OCI-LY1 (cell line): ENCODE measurements around the gene MAMDC2.

Experiments
- CTCF ChIP-seq: fragments of 200-600 bp; sonication (generic), shearing (Covaris generic); IDR thresholded peaks from 2 replicates; pipeline ENCODE4 v1.5.1; 2017; ENCODE audit warnings: mild to moderate bottlenecking, antibody characterized with exemption, low read length, moderate library complexity, mixed read lengths
- EZH2 ChIP-seq: fragments of 200-600 bp; sonication (generic), shearing (Covaris generic); IDR thresholded peaks from 2 replicates; pipeline ENCODE4 v1.8.0; 2017; ENCODE audit warnings: borderline replicate concordance, mixed run types, mild to moderate bottlenecking, antibody characterized with exemption, low read length, moderate library complexity, mixed read lengths

GRCh38 chr9:70217029-70217428 is 173.4 kb downstream of the MAMDC2 start:
- no peak for TF ChIP-seq CTCF
- TF ChIP-seq EZH2, result no peak
